HG03175 (cell line): ENCODE results near the gene ATP2A2.

Experiments
- ATAC-seq: cut with Tn5 transposase; IDR thresholded peaks from one replicate; pipeline ENCODE4 v1.9.1; 2021; ENCODE audit warnings: mild to moderate bottlenecking, moderate library complexity; ENCODE audit not compliant: unreplicated experiment

The ATP2A2 gene

GRCh38 chr12:110289044-110289710, 8.1 kb downstream of the ATP2A2 start:
- ATAC-seq = no peak

GRCh38 chr12:110289711-110290078, 8.6 kb downstream of the ATP2A2 start:
- ATAC-seq = no peak

- no peak for ATAC-seq
Measured at GRCh38 chr12:110301065-110301806, 20.2 kb downstream of the ATP2A2 start.

GRCh38 chr12:110304061-110304551, 23.1 kb downstream of the ATP2A2 start:
- ATAC-seq = no peak

GRCh38 chr12:110307372-110307771, 26.3 kb downstream of the ATP2A2 start:
- no peak for ATAC-seq

GRCh38 chr12:110310763-110311162, 29.7 kb downstream of the ATP2A2 start:
- ATAC-seq = no peak

- ATAC-seq = no peak
Measured at GRCh38 chr12:110311903-110312302, 30.9 kb downstream of the ATP2A2 start.

GRCh38 chr12:110312581-110313360, 31.7 kb downstream of the ATP2A2 start:
- ATAC-seq = no peak

GRCh38 chr12:110314308-110314707, 33.3 kb downstream of the ATP2A2 start:
- ATAC-seq = no peak

GRCh38 chr12:110316861-110317260, 35.8 kb downstream of the ATP2A2 start:
- no peak for ATAC-seq

GRCh38 chr12:110317911-110318310, 36.9 kb downstream of the ATP2A2 start:
- no peak for ATAC-seq

GRCh38 chr12:110320550-110320949, 39.5 kb downstream of the ATP2A2 start:
- ATAC-seq = no peak

GRCh38 chr12:110329710-110330109, 48.7 kb downstream of the ATP2A2 start:
- ATAC-seq = no peak

GRCh38 chr12:110330124-110330523, 49.1 kb downstream of the ATP2A2 start:
- no peak for ATAC-seq

GRCh38 chr12:110330544-110330943, 49.5 kb downstream of the ATP2A2 start:
- ATAC-seq = no peak

- ATAC-seq = no peak
Measured at GRCh38 chr12:110333201-110333600, 52.2 kb downstream of the ATP2A2 start.

GRCh38 chr12:110335481-110336045, 54.5 kb downstream of the ATP2A2 start:
- no peak for ATAC-seq

- no peak for ATAC-seq
Measured at GRCh38 chr12:110337912-110338710, 57.1 kb downstream of the ATP2A2 start.

- no peak for ATAC-seq
Measured at GRCh38 chr12:110338754-110339153, 57.7 kb downstream of the ATP2A2 start.

GRCh38 chr12:110339184-110339952, 58.3 kb downstream of the ATP2A2 start:
- ATAC-seq = no peak
